Measurements from ENCODE around the gene KIAA1217. TPM values are rescaled to one million over a fixed set of nuclear protein-coding genes. Genes with fewer than 3 reads are reported as not detected.
A peak's percentile ranks its signal among the peaks of the same experiment; 100 is the strongest.
"Not testable (repeated sequence)": the region's sequence is repeated elsewhere in the genome, so short reads cannot be mapped to it uniquely, and the experiment has no call there.

KIAA1217 gene
- total RNA-seq, 1 experiment from 2014 or later = 9.3 TPM

- peak; percentile 3 for DNase-seq (ENCODE audit: low read depth)
Measured at GRCh38 chr10:24292304-24293293, 83.7 kb downstream of the KIAA1217 start.

GRCh38 chr10:24299578-24300260 lies 90.8 kb downstream of the KIAA1217 start:
- DNase-seq (ENCODE audit: low read depth) = peak; percentile 10

GRCh38 chr10:24303522-24304310 lies 94.8 kb downstream of the KIAA1217 start:
- DNase-seq (ENCODE audit: low read depth) = no peak

DNA sequence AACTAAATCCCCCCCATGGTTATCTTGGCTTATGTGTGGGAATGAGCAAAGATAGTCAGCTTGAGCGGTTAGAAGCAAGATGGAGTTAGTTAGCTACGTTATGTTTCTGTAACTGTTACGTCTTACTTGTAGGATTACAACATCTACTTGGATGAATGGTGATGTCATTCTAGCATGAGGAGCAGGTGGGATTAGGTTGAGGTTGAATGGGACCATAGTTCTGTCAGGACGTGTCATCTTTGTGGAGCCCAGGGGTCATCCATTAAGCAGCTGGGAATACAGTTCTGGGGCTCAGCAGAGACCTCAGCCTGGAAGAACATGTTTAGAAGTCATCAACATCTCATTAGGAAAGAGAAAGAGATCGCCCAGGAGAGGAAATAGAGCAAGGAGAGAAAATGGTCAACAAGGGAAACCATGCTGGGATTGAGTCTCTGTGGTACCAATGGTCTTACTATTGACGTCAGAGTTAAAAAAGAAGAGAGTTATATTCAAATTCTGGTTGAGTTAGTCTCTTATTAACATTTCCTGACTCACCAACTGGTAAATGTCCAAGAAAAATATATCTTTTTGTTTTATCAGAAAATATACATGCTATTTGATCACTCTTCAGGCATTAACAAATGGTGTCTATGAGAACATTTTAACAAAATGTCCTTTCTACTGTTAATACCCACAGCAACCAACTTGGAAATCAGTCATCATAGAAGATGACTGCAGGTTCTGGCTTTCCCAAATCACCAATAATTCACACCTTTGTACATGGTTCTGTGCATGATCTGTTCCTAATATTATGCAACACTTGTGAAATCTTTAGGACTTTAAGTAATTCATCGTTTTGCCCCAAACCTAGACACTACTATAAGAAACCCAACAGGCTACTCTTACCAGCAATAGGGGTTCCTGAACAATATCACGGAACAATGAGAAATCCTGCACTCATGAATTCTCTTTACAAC lies 96.9 kb downstream of the KIAA1217 start:
- no peak for DNase-seq (ENCODE audit: low read depth)

DNA sequence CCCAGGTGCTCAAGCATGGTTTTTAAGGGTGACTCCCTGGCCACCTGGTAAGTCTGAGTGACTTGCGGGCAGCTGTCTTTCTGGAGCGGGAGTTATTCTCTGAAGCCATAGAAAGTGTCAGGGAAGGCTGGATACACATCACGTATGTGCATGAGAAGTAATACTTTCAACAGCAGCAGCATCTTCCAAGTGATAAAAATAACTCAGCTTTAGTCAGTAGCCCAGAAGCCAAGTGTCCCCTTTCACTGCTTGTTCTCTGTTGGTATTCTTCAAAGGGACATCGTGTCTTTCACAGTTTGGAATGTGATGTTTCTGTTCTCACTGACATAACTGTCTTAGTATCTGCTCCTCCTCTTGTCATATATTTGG lies 97.6 kb downstream of the KIAA1217 start:
- DNase-seq (ENCODE audit: low read depth) = no peak

DNA sequence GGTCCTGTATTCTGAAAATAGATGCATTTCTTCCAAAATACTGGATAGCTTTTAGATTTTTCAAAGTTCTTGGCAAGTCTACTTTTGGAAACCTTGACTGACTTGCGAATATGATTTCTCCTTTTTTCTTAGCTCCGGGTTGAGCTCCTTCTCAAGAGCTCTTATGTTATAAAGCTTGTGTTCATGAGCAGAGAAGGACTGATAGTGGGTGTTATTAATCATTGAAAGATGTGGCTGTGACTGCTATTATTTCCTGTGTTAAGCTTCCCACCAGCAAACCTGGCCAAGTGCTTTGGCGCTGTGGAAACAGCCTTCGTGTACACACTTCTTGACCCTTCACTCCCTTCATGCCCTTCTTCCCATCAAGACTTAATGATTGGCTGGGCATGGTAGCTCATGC lies 98.2 kb downstream of the KIAA1217 start:
- DNase-seq (ENCODE audit: low read depth) = no peak

DNA sequence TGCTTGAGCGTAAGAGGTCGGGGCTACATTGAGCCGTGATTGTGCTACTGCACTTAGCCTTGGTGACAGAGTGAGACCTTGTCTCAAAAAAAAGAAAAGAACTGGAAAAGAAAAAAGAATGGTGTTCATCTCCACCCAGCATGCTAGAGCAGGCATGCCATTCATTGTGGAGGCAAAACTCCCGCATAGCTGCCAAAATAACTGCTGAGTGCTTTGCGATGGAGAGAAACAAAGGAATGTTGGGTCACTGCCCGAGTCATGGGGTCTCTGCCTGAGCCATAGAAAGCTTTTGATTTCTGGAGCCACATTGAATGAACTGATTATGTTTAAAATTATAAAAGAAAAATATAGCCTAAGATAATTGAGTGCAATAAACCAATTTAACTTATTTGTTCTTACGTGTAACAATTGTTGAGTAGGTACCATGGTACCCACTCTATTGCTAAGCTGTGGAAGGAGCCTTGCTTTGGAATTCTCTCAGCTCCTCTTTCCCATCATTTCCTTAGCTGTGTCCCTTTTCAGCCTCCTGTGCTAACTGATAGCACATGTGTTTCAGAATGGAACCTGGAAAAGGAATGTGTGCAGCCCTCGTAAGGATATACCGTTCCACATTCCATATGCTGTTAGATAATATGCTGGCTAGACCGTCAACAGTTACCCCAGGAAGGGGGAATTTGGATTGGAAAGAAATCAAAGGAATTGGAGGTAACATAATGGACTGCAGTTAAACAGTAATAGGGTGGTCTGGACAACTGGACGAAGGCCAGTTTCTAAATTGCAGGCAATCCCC lies 99.0 kb downstream of the KIAA1217 start:
- no peak for DNase-seq (ENCODE audit: low read depth)

DNA sequence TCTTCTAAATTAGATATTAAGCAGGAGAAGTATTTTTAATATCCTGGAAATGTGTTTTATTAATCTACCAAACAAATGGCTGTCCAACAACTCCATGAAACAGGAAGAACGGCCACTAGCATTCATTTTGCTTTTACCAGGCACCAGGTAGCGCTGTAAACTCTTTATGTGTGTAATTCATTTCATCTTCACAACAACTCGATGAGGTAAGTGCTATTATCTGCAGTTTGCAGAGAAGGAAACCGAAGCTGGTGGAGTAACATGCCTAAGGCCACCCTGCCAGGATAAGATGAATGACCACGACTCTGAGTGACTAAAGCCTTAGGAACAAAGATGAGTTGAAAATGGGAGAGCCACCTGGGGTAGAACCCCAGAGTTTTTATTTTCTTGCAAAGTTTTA lies 101.2 kb downstream of the KIAA1217 start:
- peak; percentile 44 for DNase-seq (ENCODE audit: low read depth)

DNA sequence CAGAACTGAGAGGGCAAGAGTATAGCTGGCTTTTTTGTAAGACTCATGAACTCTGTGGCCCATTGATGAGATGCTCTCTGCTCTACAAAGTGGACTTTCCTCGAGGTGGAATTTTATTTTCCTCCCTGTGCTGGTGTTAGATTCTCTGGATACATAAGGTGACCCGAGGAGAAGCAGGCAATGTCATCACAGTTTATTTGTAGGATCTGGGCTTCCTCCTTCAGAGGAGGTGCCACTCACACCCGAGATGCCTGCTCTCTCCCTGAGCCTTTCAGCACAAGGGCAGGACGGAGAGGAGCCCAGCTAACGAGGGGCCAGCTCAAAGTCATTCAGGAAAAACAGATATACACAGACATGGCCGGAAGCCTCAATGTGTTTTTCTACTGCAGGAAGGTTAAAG lies 103.0 kb downstream of the KIAA1217 start:
- DNase-seq (ENCODE audit: low read depth) = no peak

DNA sequence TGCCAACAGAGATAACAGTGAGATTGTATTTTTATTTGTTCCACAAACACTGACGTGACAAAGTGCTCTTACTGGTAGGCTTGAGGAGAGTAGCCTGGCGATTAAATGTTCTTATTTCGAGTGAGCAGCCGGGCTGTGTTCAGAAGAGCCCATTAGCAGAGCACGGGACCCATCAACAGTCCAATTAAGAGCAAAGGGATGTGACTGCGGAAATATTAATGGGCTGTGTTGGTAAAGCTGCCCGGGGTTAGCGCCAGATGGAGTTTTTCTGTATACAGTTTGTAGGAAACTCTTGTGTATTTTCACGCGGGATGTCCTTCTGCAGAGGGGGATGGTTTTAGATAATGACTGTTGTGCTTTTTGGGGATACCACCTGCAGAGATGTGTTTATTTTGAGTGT lies 104.3 kb downstream of the KIAA1217 start:
- no peak for DNase-seq (ENCODE audit: low read depth)

- no peak for DNase-seq (ENCODE audit: low read depth)
Measured at GRCh38 chr10:24315211-24315610, 106.3 kb downstream of the KIAA1217 start.

GRCh38 chr10:24318517-24318916 lies 109.6 kb downstream of the KIAA1217 start:
- no peak for DNase-seq (ENCODE audit: low read depth)

- no peak for DNase-seq (ENCODE audit: low read depth)
Measured at GRCh38 chr10:24320373-24320772, 111.4 kb downstream of the KIAA1217 start.

- no peak for DNase-seq (ENCODE audit: low read depth)
Measured at GRCh38 chr10:24324651-24325050, 115.7 kb downstream of the KIAA1217 start.

- peak; percentile 31 for DNase-seq (ENCODE audit: low read depth)
Measured at GRCh38 chr10:24331457-24331856, 122.5 kb downstream of the KIAA1217 start.

- DNase-seq (ENCODE audit: low read depth) = no peak
Measured at GRCh38 chr10:24333736-24334135, 124.8 kb downstream of the KIAA1217 start.

- no peak for DNase-seq (ENCODE audit: low read depth)
Measured at GRCh38 chr10:24334279-24334939, 125.5 kb downstream of the KIAA1217 start.

DNA sequence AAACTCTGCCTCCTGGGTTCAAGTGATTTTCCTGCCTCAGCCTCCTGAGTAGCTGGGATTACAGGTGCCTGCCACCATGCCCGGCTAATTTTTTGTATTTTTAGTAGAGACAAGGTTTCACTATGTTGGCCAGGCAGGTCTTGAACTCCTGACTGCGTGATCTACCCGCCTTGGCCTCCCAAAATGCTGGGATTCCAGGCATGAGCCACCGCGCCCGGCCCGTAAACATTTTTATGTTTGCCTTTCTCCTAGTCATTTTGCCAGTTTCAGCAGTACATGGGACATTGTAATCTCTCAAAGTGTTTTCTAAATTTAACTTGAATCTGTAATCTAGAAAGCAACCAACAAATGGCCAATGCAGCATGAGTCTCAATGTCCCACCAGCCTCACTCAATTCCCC lies 128.8 kb downstream of the KIAA1217 start:
- not testable (repeated sequence) for DNase-seq (ENCODE audit: low read depth)

GRCh38 chr10:24339387-24339786 lies 130.4 kb downstream of the KIAA1217 start:
- no peak for DNase-seq (ENCODE audit: low read depth)

- no peak for DNase-seq (ENCODE audit: low read depth)
Measured at GRCh38 chr10:24340446-24340845, 131.5 kb downstream of the KIAA1217 start.
